IMR-90 (cell line): ENCODE data around the gene OR2V2. TPM values are rescaled to one million over a fixed set of nuclear protein-coding genes. Genes with fewer than 3 reads are reported as not detected.
A peak's percentile ranks its signal among the peaks of the same experiment; 100 is the strongest.

Experiments used
- ATAC-seq: fragments of 200-7000 bp; cut with Tn5 transposase; 2 replicates; pipeline ENCODE4 v1.9.1; 2020; ENCODE audit warnings: low read depth, mild to moderate bottlenecking, moderate library complexity
- BruUV-seq: library from RNA; stranded (reverse); fragments of 400-500 nt; replicated peaks from 2 replicates; lab custom pipeline; 2021; lab: Mats Ljungman, UMichigan
- CTCF ChIA-PET: fragments of 300-600 bp; formaldehyde crosslinking; extraction: SDS; loops from one replicate; lab custom pipeline; 2021; ENCODE audit warnings: antibody characterized with exemption; lab: Yijun Ruan, JAX
- POLR2A ChIA-PET: fragments of 300-600 bp; sonication (Branson Sonifier 250); formaldehyde crosslinking; loops from one replicate; lab custom pipeline; 2022; ENCODE audit warnings: antibody characterized with exemption; ENCODE audit not compliant: unreplicated experiment; lab: Charles Lee
- DNase-seq: peaks from one replicate; pipeline ENCODE4 v3.0.0; 2013
- H2AFZ ChIP-seq: replicated peaks from 2 replicates; pipeline ENCODE3; 2013; ENCODE audit warnings: low read length, mild to moderate bottlenecking; ENCODE audit not compliant: poor library complexity
- H2AK5ac ChIP-seq: 2 replicates; pipeline ENCODE4 v1.6.1; 2013; ENCODE audit warnings: low read depth, low read length, inconsistent platforms
- H2AK9ac ChIP-seq: replicated peaks from 2 replicates; pipeline ENCODE3; 2013; ENCODE audit warnings: mild to moderate bottlenecking, low read depth, low read length, moderate library complexity; ENCODE audit not compliant: poor library complexity
- H2BK120ac ChIP-seq: 2 replicates; pipeline ENCODE4 v1.6.1; 2013; ENCODE audit warnings: low read depth, low read length, inconsistent platforms
- H2BK15ac ChIP-seq: 3 replicates; pipeline ENCODE4 v1.6.1; 2013; ENCODE audit warnings: low read depth, low read length, inconsistent platforms
- H2BK20ac ChIP-seq: 2 replicates; pipeline ENCODE4 v1.6.1; 2013; ENCODE audit warnings: low read depth, mild to moderate bottlenecking, inconsistent platforms, low read length, moderate library complexity
- H2BK5ac ChIP-seq: 2 replicates; pipeline ENCODE4 v1.6.1; 2013; ENCODE audit warnings: mild to moderate bottlenecking, low read depth, low read length, inconsistent platforms; ENCODE audit not compliant: poor library complexity, severe bottlenecking
- H3K14ac ChIP-seq: replicated peaks from 2 replicates; pipeline ENCODE4 v1.6.1; 2013; ENCODE audit warnings: low read depth, low read length, inconsistent platforms
- H3K18ac ChIP-seq: 2 replicates; pipeline ENCODE4 v1.6.1; 2013; ENCODE audit warnings: low read depth, low read length, control low read depth
- H3K23ac ChIP-seq: 2 replicates; pipeline ENCODE4 v1.6.1; 2013; ENCODE audit warnings: low read depth, low read length, inconsistent platforms
- H3K27ac ChIP-seq: 2 replicates; pipeline ENCODE4 v1.5.1; 2013; ENCODE audit warnings: mild to moderate bottlenecking, control low read depth, low read length; ENCODE audit not compliant: insufficient read depth
- H3K27me3 ChIP-seq: 2 replicates; pipeline ENCODE4 v1.6.1; 2013; ENCODE audit warnings: low read length; ENCODE audit not compliant: control insufficient read depth, insufficient read depth
- H3K36me3 ChIP-seq: 2 replicates; pipeline ENCODE4 v1.6.1; 2013; ENCODE audit warnings: low read length, mixed read lengths; ENCODE audit not compliant: control insufficient read depth, insufficient read depth
- H3K4ac ChIP-seq: 2 replicates; pipeline ENCODE4 v1.6.1; 2013; ENCODE audit warnings: low read depth, low read length, inconsistent platforms
- H3K4me1 ChIP-seq: 2 replicates; pipeline ENCODE4 v1.6.1; 2013; ENCODE audit warnings: low read length, mixed read lengths; ENCODE audit not compliant: control insufficient read depth, insufficient read depth
- H3K4me2 ChIP-seq: 2 replicates; pipeline ENCODE4 v1.6.1; 2013; ENCODE audit warnings: low read depth, mild to moderate bottlenecking, control low read depth, low read length, moderate library complexity
- H3K4me3 ChIP-seq: 2 replicates; pipeline ENCODE4 v1.5.1; 2013; ENCODE audit warnings: low read depth, mild to moderate bottlenecking, control low read depth, low read length, moderate library complexity; ENCODE audit not compliant: insufficient read depth
- H3K56ac ChIP-seq: 2 replicates; pipeline ENCODE4 v1.6.1; 2013; ENCODE audit warnings: low read length, inconsistent platforms; ENCODE audit not compliant: insufficient read depth; ENCODE audit errors: extremely low read depth
- H3K79me1 ChIP-seq, 2 experiments: 2 replicates each; pipeline ENCODE4 v1.6.1; 2013; ENCODE audit warnings: low read length in 2 of 2, inconsistent platforms in 1 of 2, low read depth in 1 of 2
- H3K9ac ChIP-seq: 2 replicates; pipeline ENCODE4 v1.6.1; 2013; ENCODE audit warnings: low read depth, low read length, control low read depth
- H3K9me1 ChIP-seq: 2 replicates; pipeline ENCODE4 v1.6.1; 2013; ENCODE audit warnings: low read length, inconsistent platforms; ENCODE audit not compliant: insufficient read depth
- H3K9me3 ChIP-seq: 2 replicates; pipeline ENCODE4 v1.6.1; 2013; ENCODE audit warnings: low read length; ENCODE audit not compliant: control insufficient read depth, insufficient read depth
- H4K20me1 ChIP-seq: 2 replicates; pipeline ENCODE4 v1.6.1; 2013; ENCODE audit warnings: low read length, inconsistent platforms; ENCODE audit not compliant: insufficient read depth
- H4K5ac ChIP-seq: 2 replicates; pipeline ENCODE4 v1.6.1; 2013; ENCODE audit warnings: mild to moderate bottlenecking, low read depth, low read length, control low read depth
- H4K8ac ChIP-seq, 2 experiments: 2 replicates each; pipeline ENCODE4 v1.6.1; 2013; ENCODE audit warnings: low read depth in 2 of 2, low read length in 2 of 2, control low read depth in 1 of 2, inconsistent platforms in 1 of 2
- H4K91ac ChIP-seq: 2 replicates; pipeline ENCODE4 v1.6.1; 2013; ENCODE audit warnings: low read depth, low read length, inconsistent platforms; ENCODE audit not compliant: insufficient read depth
- BHLHE40 ChIP-seq: fragments of 150-350 bp; IDR thresholded peaks from 2 replicates; pipeline ENCODE4 v1.6.1; 2016; ENCODE audit warnings: mild to moderate bottlenecking, low read depth, low read length
- FOS ChIP-seq: fragments of 150-350 bp; IDR thresholded peaks from 2 replicates; pipeline ENCODE4 v1.6.1; 2016; ENCODE audit warnings: low read depth, low read length
- MXI1 ChIP-seq: IDR thresholded peaks from 2 replicates; pipeline ENCODE4 v1.6.1; 2012; ENCODE audit warnings: low read depth, mild to moderate bottlenecking, low read length, moderate library complexity, borderline replicate concordance
- NFE2L2 ChIP-seq: fragments of 150-350 bp; IDR thresholded peaks from 2 replicates; pipeline ENCODE4 v1.6.1; 2016; ENCODE audit warnings: low read depth, mild to moderate bottlenecking, low read length
- POLR2A ChIP-seq: IDR thresholded peaks from 2 replicates; pipeline ENCODE4 v1.6.1; 2012; ENCODE audit warnings: mild to moderate bottlenecking, low read depth, low read length
- RAD21 ChIP-seq: IDR thresholded peaks from 2 replicates; pipeline ENCODE4 v1.6.1; 2012; ENCODE audit warnings: low read length, improper control_type of control experiment
- RFX5 ChIP-seq: IDR thresholded peaks from 2 replicates; pipeline ENCODE4 v1.8.0; 2012; ENCODE audit warnings: low read depth, mild to moderate bottlenecking, low read length, moderate library complexity
- SMC3 ChIP-seq: fragments of 150-350 bp; IDR thresholded peaks from 2 replicates; pipeline ENCODE4 v1.6.1; 2016; ENCODE audit warnings: low read depth, mild to moderate bottlenecking, antibody characterized with exemption, low read length, moderate library complexity
- WGBS, 2 experiments: methylation state at CpG; one replicate each; pipeline versions ENCODE4 v1.1.5 to v1.1.7; 2013; ENCODE audit warnings: missing lambda C conversion rate in 2 of 2; ENCODE audit not compliant: insufficient read length in 1 of 2; ENCODE audit errors: extremely low coverage in 2 of 2; 5-methylcytosine and 5-hydroxymethylcytosine counted together
- dilution Hi-C: fragments of 300-500 bp; cut with HindIII; formaldehyde crosslinking; loops from one replicate; pipeline ENCODE4 v1.14.3; 2018; ENCODE audit warnings: low sequenced_read_pairs; ENCODE audit not compliant: unreplicated experiment
- in situ Hi-C: fragments of 300-500 bp; cut with MboI; formaldehyde crosslinking; loops from 3 replicates; pipeline ENCODE4 v1.14.3; 2019; ENCODE audit warnings: low sequenced_read_pairs, inconsistent platforms, mixed read lengths
- intact Hi-C: fragments of 100-400 bp; cut with micrococcal nuclease; formaldehyde crosslinking; loops from 2 replicates; pipeline ENCODE4 v1.10.0; 2022
- polyA plus RNA-seq, 3 experiments: library from polyadenylated mRNA; depleted of rRNA; stranded (reverse); fragments of >200 nt; gene quantifications; 2 replicates each; pipeline ENCODE4 v1.2.3, GENCODE V29; 2012; ENCODE audit warnings: low replicate concordance in 1 of 3
- total RNA-seq: library from RNA; depleted of rRNA; stranded (reverse); fragments of >200 nt; gene quantifications from 2 replicates; pipeline ENCODE4 v1.2.3, GENCODE V29; 2012
- TF ChIP-seq, protein P1 (sequence below): conservative IDR thresholded peaks from 2 replicates; pipeline ENCODE4 v1.5.1; 2012; ENCODE audit warnings: mild to moderate bottlenecking, low read depth, low read length, improper control_type of control experiment
- TF ChIP-seq, protein P2 (sequence below): fragments of 150-350 bp; IDR thresholded peaks from 2 replicates; pipeline ENCODE4 v1.6.1; 2017; ENCODE audit warnings: mild to moderate bottlenecking, antibody characterized with exemption, low read length, low read depth

The OR2V2 gene
- total and polyA plus RNA-seq, 2 of the 4 experiments (the other 2 are of a cell fraction): not detected

DNA sequence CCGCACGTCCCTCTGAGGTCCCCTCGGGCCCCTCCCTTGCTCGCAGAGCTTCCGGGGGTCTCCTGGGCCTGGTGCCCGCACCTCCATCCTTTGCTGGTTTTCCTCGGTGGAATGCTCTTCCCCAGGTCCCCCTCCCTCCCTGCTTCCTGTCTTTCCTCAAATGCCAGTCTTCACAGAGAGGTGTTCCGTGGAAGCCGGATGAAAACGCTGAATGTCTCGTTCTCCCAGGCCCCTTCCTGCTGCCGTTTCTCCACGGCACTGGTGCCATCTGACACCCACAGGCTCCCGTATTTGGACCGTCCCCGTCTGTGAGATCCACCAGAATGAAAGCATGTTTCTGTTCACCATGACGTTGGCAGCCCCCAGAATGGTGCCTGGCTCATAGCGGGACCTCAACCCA is 20.5 kb upstream of the OR2V2 start:
- H2AK5ac ChIP-seq: no peak overlapping the region

More for the DNA sequence above, 20.5 kb upstream of the OR2V2 start:
- no peak overlapping the region for H3K4me3 ChIP-seq
- peak overlapping the region; percentile 74 for H2BK5ac ChIP-seq
- TF ChIP-seq BHLHE40: no peak
- TF ChIP-seq RAD21: no peak
- TF ChIP-seq FOS: no peak
- TF ChIP-seq MXI1: no peak
- no peak for TF ChIP-seq RFX5
- TF ChIP-seq NFE2L2: no peak
- TF ChIP-seq, protein P1, sequence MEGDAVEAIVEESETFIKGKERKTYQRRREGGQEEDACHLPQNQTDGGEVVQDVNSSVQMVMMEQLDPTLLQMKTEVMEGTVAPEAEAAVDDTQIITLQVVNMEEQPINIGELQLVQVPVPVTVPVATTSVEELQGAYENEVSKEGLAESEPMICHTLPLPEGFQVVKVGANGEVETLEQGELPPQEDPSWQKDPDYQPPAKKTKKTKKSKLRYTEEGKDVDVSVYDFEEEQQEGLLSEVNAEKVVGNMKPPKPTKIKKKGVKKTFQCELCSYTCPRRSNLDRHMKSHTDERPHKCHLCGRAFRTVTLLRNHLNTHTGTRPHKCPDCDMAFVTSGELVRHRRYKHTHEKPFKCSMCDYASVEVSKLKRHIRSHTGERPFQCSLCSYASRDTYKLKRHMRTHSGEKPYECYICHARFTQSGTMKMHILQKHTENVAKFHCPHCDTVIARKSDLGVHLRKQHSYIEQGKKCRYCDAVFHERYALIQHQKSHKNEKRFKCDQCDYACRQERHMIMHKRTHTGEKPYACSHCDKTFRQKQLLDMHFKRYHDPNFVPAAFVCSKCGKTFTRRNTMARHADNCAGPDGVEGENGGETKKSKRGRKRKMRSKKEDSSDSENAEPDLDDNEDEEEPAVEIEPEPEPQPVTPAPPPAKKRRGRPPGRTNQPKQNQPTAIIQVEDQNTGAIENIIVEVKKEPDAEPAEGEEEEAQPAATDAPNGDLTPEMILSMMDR: no peak
- no peak for TF ChIP-seq SMC3
- TF ChIP-seq, protein P2, sequence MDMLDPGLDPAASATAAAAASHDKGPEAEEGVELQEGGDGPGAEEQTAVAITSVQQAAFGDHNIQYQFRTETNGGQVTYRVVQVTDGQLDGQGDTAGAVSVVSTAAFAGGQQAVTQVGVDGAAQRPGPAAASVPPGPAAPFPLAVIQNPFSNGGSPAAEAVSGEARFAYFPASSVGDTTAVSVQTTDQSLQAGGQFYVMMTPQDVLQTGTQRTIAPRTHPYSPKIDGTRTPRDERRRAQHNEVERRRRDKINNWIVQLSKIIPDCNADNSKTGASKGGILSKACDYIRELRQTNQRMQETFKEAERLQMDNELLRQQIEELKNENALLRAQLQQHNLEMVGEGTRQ: no peak
- TF ChIP-seq POLR2A: no peak
- H3K27ac ChIP-seq: no peak overlapping the region
- intact Hi-C loops: no loop called here
- H4K8ac ChIP-seq: no peak overlapping the region
- peaks cover 4% of the 10 kb centered on the region; the same call in 1 of the 2 replicates for H3K27me3 ChIP-seq
- H2AFZ ChIP-seq: no peak overlapping the region
- H3K4me2 ChIP-seq: no peak overlapping the region
- H3K23ac ChIP-seq: no peak overlapping the region
- H2BK120ac ChIP-seq: no peak overlapping the region
- POLR2A ChIA-PET: no interaction called here
- no TSS peak for BruUV-seq
- no peaks in the 10 kb centered on the region for H3K36me3 ChIP-seq
- H4K91ac ChIP-seq: no peak overlapping the region
- no peak for ATAC-seq
- CTCF ChIA-PET: no interaction called here
- no peaks in the 10 kb centered on the region for H3K4me1 ChIP-seq
- no peak overlapping the region for H3K14ac ChIP-seq
- WGBS, 2 experiments: 59% methylated on average over 9 of the region's 18 CpGs; no CpG with 5 or more reads in 1 of the 2 experiments
- no peak overlapping the region for H2AK9ac ChIP-seq
- in situ Hi-C loops: no loop called here
- H3K9me1 ChIP-seq: no peaks in the 10 kb centered on the region
- no peak overlapping the region for H3K18ac ChIP-seq
- dilution Hi-C loops: no loop called here
- no peak overlapping the region for H3K56ac ChIP-seq
- no peak overlapping the region for H3K9ac ChIP-seq
- no peak for DNase-seq
- H4K5ac ChIP-seq: no peak overlapping the region
- no peaks in the 10 kb centered on the region for H4K20me1 ChIP-seq
- peaks cover 3% of the 10 kb centered on the region; the same call in 1 of the 2 replicates for H3K9me3 ChIP-seq
- no peak overlapping the region for H2BK15ac ChIP-seq
- H3K79me1 ChIP-seq: no peaks in the 10 kb centered on the region
- H2BK20ac ChIP-seq: no peak overlapping the region
- no peak overlapping the region for H3K4ac ChIP-seq
